ENCODE results near the gene ANKRD24.

ANKRD24 gene

DNA sequence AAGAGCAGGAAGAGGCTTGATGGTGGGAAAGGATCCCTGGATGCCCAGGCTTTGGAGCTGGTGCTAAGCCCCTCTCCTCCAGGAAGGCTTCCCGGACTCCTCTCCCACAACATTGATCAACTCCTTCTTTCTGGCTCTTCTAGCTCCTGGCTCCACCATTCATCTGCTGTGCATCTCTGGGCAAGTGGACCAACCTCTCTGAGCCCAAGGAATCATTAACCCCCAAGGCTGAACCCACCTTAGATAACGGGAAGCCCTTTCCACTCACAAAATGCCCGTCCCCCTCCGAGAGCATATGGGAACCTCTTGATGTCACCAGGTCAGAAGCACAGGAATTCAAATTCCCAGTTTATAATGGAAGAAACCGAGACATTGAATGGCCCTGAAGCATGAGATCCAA is 5.3 kb upstream of the ANKRD24 start:
- ChIA-PET CTCF (interaction anchor here (1.0 to 1.7 kb wide), 3 partner anchors 9 to 12 kb away, joined by 4 to 7 read pairs (median 6); no protein-coding TSS in a partner anchor), POLR2A (no interaction called here)
- TF ChIP-seq, protein P1, sequence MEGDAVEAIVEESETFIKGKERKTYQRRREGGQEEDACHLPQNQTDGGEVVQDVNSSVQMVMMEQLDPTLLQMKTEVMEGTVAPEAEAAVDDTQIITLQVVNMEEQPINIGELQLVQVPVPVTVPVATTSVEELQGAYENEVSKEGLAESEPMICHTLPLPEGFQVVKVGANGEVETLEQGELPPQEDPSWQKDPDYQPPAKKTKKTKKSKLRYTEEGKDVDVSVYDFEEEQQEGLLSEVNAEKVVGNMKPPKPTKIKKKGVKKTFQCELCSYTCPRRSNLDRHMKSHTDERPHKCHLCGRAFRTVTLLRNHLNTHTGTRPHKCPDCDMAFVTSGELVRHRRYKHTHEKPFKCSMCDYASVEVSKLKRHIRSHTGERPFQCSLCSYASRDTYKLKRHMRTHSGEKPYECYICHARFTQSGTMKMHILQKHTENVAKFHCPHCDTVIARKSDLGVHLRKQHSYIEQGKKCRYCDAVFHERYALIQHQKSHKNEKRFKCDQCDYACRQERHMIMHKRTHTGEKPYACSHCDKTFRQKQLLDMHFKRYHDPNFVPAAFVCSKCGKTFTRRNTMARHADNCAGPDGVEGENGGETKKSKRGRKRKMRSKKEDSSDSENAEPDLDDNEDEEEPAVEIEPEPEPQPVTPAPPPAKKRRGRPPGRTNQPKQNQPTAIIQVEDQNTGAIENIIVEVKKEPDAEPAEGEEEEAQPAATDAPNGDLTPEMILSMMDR (IDR thresholded peaks at IDR 0.05; ENCODE audit: insufficient read depth, low read length, missing control alignments), result no peak
- no peak overlapping the region for H3K4me3 ChIP-seq (ENCODE audit: low read depth, low read length)
- no peak for DNase-seq (ENCODE audit: low read depth, low spot score)

DNA sequence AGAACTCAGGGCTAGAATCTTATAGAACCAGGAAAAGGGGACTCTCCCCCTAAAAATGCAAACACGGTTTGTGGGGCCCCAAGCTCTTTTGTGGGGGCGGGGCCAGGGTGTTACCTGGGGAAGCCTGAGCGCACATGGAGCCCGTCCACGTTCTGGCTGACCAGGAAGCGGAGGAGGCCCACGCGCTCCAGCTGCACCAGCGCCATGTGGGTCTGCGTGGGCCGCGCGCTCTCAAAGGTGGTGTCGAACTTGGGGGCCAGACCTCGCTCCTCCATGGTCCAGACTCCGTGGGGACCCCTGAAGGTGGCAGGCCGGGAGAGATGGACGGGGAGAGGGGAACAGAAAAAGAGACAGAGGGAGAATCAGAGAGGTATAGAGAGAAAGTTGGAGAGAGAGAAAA is 3.5 kb upstream of the ANKRD24 start:
- no peak overlapping the region for H3K4me3 ChIP-seq (ENCODE audit: low read depth, low read length)
- ChIA-PET POLR2A (no interaction called here), CTCF (interaction anchor here (1.2 kb wide), 1 partner anchor 9 kb away, joined by 3 read pairs; no protein-coding TSS in a partner anchor)
- DNase-seq (ENCODE audit: low read depth, low spot score), result no peak
- TF ChIP-seq, protein P1 (IDR thresholded peaks at IDR 0.05; ENCODE audit: insufficient read depth, low read length, missing control alignments), result no peak

DNA sequence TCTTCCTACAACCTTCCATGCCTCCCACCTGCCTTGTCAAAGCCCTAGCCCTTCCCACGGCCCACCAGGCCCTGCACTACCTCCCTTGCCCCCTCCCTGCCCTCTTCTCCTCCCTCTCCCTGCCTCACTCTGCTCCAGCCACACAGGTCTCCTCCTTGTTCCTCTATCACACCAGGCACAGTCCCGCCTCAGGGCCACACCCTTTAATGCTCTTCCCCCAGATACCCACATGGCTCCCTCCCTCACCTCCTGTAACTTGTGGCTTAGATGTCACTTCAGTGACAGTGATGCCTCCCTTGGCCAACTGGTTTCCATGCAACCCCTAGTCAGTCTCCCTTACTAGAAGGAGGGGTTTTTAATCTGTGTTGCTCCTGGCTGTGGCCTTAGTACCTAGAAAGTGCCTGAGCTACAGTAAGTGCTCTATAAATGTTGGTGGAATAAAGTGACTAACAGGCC is 1.4 kb upstream of the ANKRD24 start:
- peak overlapping the region; percentile 93 for H3K4me3 ChIP-seq (ENCODE audit: low read depth, low read length)
- POLR2A ChIA-PET, result interaction anchor here (0.6 kb wide), 1 partner anchor 174 kb away, joined by 4 read pairs; no protein-coding TSS in a partner anchor

DNA sequence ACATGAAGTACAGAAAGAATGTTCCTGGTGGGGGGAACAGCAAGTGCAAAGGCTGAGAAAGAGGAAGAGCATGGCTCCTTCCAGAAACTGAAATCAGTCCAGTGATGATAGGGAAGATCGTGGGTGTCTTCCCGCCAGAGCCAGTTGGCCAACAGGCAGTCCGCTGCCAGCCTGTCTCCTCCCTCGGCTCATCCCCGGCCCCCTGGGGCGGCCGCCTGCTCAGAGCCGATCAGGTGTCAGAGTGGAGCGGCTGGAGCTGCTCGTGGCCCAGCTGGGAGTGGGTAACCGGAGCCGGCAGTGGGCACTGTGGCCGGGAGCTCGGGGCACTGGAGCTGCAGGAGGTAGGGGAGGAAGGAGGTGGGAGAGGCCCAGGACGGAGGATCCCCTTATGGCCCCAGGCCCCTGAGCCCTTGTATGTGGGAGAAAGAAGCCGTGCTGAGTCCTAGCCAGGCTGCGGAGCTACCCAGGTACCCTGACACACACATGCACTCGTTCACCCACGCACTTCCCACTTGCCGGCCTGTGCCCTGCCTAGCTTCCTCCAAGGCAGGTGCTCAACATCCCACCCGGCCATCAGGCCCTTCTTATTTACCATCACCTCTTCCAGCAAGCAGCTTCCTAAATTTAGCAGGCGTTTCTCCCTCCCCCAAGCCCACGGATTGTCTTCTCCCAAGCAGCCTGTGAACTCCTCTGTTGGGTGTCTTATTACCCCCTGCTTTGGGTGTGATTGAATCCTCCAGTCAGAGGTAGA is 1.7 kb downstream of the ANKRD24 start:
- DNase-seq (ENCODE audit: low read depth, low spot score), result no peak
- ChIA-PET POLR2A (no interaction called here), CTCF (interaction anchor here (0.7 to 0.9 kb wide), 3 partner anchors 18 to 43 kb away, joined by 3 to 7 read pairs (median 4); no protein-coding TSS in a partner anchor)
- TF ChIP-seq, protein P1 (IDR thresholded peaks at IDR 0.05; ENCODE audit: insufficient read depth, low read length, missing control alignments), result no peak
- no peak overlapping the region for H3K4me3 ChIP-seq (ENCODE audit: low read depth, low read length)

More for the DNA sequence above, 1.4 kb upstream of the ANKRD24 start:
- TF ChIP-seq, protein P1 (IDR thresholded peaks at IDR 0.05; ENCODE audit: insufficient read depth, low read length, missing control alignments), result no peak
- no peak for DNase-seq (ENCODE audit: low read depth, low spot score)
- CTCF ChIA-PET, result interaction anchor here (1.1 kb wide), 1 partner anchor 41 kb away, joined by 8 read pairs; no protein-coding TSS in a partner anchor

DNA sequence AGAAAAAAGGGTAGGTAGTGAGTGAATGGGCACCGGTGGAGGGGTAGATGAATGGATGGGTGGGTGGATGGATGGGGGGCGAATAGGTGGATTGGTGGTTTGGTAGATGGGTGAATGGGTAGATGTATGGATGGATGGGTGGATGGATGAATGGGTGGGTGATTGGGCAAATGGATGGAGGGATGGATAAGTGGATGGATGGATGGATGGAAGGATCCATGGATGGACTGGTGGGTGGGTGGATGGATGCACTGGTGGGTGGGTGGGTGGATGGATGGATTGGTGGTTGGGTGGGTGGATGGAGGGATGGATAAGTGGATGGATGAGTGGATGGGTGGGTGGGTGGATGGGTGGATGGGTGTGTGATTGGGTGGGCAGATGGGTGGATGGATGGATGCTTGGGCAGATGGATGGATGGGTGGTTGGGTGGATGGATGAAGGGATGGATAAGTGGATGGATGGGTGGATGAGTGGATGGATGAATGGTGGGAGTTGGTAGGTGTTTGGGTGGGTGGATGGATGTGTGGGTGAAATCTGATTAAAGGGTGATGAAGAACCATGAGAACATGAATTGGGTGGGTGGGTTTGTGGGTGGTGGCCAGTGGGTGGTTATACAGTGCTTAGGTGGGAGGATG is 2.3 kb downstream of the ANKRD24 start:
- ChIA-PET CTCF (interaction anchor here (0.8 kb wide), 1 partner anchor 18 kb away, joined by 7 read pairs; no protein-coding TSS in a partner anchor), POLR2A (no interaction called here)
- DNase-seq (ENCODE audit: low read depth, low spot score), result no peak
- no peak overlapping the region for H3K4me3 ChIP-seq (ENCODE audit: low read depth, low read length)
- TF ChIP-seq, protein P1 (IDR thresholded peaks at IDR 0.05; ENCODE audit: insufficient read depth, low read length, missing control alignments), result no peak
